Measurements from ENCODE around the gene WDR53.
"Not testable (repeated sequence)": the region's sequence is repeated elsewhere in the genome, so short reads cannot be mapped to it uniquely, and the experiment has no call there.

- not testable (repeated sequence) for TF ChIP-seq CTCF (IDR thresholded peaks at IDR 0.05; ENCODE audit: low read depth, low read length, poor library complexity, severe bottlenecking); EZH2phosphoT487 (IDR thresholded peaks at IDR 0.05; ENCODE audit: borderline replicate concordance, low read length)
Observed at GRCh38 chr3:196550172-196550571, 18.2 kb downstream of the WDR53 start.
